ENCODE measurements around the gene PDSS2. TPM values are rescaled to one million over a fixed set of nuclear protein-coding genes. Genes with fewer than 3 reads are reported as not detected.
"Not testable (repeated sequence)": the region's sequence is repeated elsewhere in the genome, so short reads cannot be mapped to it uniquely, and the experiment has no call there.

The PDSS2 gene
- polyA plus RNA-seq, 1 of the 3 experiments (the other 2 are of a cell fraction): 5.6 TPM

DNA sequence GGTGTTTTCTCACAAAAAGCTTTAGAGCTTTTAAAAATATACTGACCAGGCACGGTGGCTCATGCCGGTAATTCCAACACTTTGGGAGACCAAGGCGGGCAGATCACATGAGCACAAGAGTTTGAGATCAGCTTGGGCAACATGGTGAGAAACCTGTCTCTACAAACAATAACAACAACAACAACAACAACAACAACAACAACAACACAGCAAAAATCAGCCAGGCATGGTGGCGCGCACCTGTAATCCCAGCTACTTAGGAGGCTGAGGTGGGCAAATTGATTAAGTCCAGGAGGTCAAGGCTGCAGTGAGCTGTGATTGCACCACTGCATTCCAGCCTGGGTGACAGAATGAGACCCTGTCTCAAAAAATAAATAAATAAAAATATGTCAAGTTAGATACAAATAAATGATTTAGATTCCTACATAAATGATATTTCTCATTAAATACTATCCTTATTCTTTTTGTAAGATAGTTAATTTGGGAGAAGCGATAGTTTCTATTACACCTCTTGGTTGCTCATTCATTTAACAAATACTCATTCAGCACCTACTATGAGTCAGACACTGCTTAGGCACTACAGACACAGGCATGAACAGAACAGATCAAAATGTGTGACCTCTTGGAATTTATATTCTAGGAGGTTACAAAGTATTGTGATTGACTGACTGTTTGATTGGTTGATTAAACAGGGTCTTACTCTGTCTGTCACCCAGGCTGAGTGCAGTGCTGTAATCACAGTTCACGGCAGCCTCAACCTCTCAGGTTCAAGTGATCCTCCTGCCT lies 260.5 kb downstream of the PDSS2 start (continued):
- no peak for TF ChIP-seq TAF1 (IDR thresholded peaks at IDR 0.05; ENCODE audit: borderline replicate concordance, low read depth, low read length)
- TF ChIP-seq CTCF (IDR thresholded peaks at IDR 0.05): no peak

DNA sequence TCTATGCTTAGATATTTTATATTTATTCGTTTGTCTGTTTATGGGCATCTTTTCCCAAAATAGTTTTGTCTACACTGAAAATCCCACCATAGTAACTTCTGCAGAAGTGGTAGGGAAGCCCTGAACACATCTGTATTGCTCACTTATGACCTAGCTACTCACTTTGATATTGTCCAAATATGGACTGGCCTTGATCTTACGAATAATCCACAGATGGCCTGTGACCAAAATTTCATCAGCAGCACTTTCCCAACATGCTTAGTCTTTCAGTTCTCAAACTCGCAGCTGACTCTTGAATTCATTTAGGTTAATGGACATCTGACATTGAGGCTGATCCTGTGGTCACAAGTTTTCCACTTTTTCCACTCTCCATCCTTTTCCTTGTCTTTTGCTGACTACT lies 263.2 kb downstream of the PDSS2 start:
- CTCF ChIA-PET: interaction anchor here (1.1 to 1.4 kb wide), 2 partner anchors 10 to 18 kb away, joined by 3 to 7 read pairs; no protein-coding TSS in a partner anchor
- no peaks in the 10 kb centered on the region for H3K9me3 ChIP-seq
- POLR2A ChIA-PET: no interaction called here

GRCh38 chr6:107194723-107195122 lies 264.6 kb downstream of the PDSS2 start:
- H3K4me2 ChIP-seq; H3K36me3 ChIP-seq (replicated peaks in 1 of 2; ENCODE audit: control insufficient read depth in 1 of 2, insufficient read depth in 2 of 2, low read length in 1 of 2); H3K79me2 ChIP-seq (ENCODE audit: insufficient read depth); H3K27me3 ChIP-seq (ENCODE audit: insufficient read depth); H3K4me1 ChIP-seq (ENCODE audit: control insufficient read depth in 1 of 2, insufficient read depth in 2 of 2, low read depth in 1 of 2, low read length in 1 of 2); H3K9me3 ChIP-seq; H4K20me1 ChIP-seq (ENCODE audit: insufficient read depth); H3K9me2 ChIP-seq; DNase-seq; H3K4me3 ChIP-seq (ENCODE audit: low read depth in 2 of 2, low read length in 1 of 2); H2AFZ ChIP-seq (ENCODE audit: low read depth); H3F3A ChIP-seq (replicated peaks; ENCODE audit: insufficient read depth); CTCF ChIA-PET; H3K9ac ChIP-seq; POLR2A ChIA-PET; H3K27ac ChIP-seq (ENCODE audit: low read depth in 2 of 2, low read length in 1 of 2): not testable (repeated sequence)
- 98% methylated on average over 8 of the region's 8 CpGs for WGBS (ENCODE audit: low lambda C conversion rate)

More for the DNA sequence above, 263.2 kb downstream of the PDSS2 start:
- H3F3A ChIP-seq (replicated peaks; ENCODE audit: insufficient read depth): no peaks in the 10 kb centered on the region
- no peak overlapping the region for H3K9ac ChIP-seq
- no peak overlapping the region for H3K4me2 ChIP-seq
- no peaks in the 10 kb centered on the region for H4K20me1 ChIP-seq (ENCODE audit: insufficient read depth)
- H3K36me3 ChIP-seq (replicated peaks in 1 of 2; ENCODE audit: control insufficient read depth in 1 of 2, insufficient read depth in 2 of 2, low read length in 1 of 2): no peaks in the 10 kb centered on the region
- DNase-seq: no peak
- TF ChIP-seq SIN3A (IDR thresholded peaks at IDR 0.05; ENCODE audit: borderline replicate concordance, low read depth, low read length) (no peak), FOXJ3 (CRISPR knock-in tag; IDR thresholded peaks at IDR 0.05) (no peak), YY1 (IDR thresholded peaks at IDR 0.05; ENCODE audit: low read depth) (no peak)
- TF ChIP-seq, protein P1, sequence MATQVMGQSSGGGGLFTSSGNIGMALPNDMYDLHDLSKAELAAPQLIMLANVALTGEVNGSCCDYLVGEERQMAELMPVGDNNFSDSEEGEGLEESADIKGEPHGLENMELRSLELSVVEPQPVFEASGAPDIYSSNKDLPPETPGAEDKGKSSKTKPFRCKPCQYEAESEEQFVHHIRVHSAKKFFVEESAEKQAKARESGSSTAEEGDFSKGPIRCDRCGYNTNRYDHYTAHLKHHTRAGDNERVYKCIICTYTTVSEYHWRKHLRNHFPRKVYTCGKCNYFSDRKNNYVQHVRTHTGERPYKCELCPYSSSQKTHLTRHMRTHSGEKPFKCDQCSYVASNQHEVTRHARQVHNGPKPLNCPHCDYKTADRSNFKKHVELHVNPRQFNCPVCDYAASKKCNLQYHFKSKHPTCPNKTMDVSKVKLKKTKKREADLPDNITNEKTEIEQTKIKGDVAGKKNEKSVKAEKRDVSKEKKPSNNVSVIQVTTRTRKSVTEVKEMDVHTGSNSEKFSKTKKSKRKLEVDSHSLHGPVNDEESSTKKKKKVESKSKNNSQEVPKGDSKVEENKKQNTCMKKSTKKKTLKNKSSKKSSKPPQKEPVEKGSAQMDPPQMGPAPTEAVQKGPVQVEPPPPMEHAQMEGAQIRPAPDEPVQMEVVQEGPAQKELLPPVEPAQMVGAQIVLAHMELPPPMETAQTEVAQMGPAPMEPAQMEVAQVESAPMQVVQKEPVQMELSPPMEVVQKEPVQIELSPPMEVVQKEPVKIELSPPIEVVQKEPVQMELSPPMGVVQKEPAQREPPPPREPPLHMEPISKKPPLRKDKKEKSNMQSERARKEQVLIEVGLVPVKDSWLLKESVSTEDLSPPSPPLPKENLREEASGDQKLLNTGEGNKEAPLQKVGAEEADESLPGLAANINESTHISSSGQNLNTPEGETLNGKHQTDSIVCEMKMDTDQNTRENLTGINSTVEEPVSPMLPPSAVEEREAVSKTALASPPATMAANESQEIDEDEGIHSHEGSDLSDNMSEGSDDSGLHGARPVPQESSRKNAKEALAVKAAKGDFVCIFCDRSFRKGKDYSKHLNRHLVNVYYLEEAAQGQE (IDR thresholded peaks at IDR 0.05; ENCODE audit: low read depth, low read length): no peak
- TF ChIP-seq, protein P2, sequence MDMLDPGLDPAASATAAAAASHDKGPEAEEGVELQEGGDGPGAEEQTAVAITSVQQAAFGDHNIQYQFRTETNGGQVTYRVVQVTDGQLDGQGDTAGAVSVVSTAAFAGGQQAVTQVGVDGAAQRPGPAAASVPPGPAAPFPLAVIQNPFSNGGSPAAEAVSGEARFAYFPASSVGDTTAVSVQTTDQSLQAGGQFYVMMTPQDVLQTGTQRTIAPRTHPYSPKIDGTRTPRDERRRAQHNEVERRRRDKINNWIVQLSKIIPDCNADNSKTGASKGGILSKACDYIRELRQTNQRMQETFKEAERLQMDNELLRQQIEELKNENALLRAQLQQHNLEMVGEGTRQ (IDR thresholded peaks at IDR 0.05; ENCODE audit: borderline replicate concordance, low read depth, low read length): no peak
- H3K27me3 ChIP-seq (ENCODE audit: insufficient read depth): no peaks in the 10 kb centered on the region
- WGBS (ENCODE audit: low lambda C conversion rate): 91% methylated on average over 3 of the region's 3 CpGs
- H3K27ac ChIP-seq (ENCODE audit: low read depth in 2 of 2, low read length in 1 of 2): no peak overlapping the region
- no peaks in the 10 kb centered on the region for H3K79me2 ChIP-seq (ENCODE audit: insufficient read depth)
- H3K9me2 ChIP-seq: no peaks in the 10 kb centered on the region
- H3K4me3 ChIP-seq (ENCODE audit: low read depth in 2 of 2, low read length in 1 of 2): no peak overlapping the region
- H2AFZ ChIP-seq (ENCODE audit: low read depth): no peak overlapping the region
- H3K4me1 ChIP-seq (ENCODE audit: control insufficient read depth in 1 of 2, insufficient read depth in 2 of 2, low read depth in 1 of 2, low read length in 1 of 2): no peaks in the 10 kb centered on the region; a peak in 1 of 4 replicates
